ENCODE measurements around the gene KCNJ1. TPM values are rescaled to one million over a fixed set of nuclear protein-coding genes. Genes with fewer than 3 reads are reported as not detected.

The KCNJ1 gene
- total and polyA plus RNA-seq, 2 donors (not counting 1 experiment from before 2014, with no cell fraction given), result not detected

DNA sequence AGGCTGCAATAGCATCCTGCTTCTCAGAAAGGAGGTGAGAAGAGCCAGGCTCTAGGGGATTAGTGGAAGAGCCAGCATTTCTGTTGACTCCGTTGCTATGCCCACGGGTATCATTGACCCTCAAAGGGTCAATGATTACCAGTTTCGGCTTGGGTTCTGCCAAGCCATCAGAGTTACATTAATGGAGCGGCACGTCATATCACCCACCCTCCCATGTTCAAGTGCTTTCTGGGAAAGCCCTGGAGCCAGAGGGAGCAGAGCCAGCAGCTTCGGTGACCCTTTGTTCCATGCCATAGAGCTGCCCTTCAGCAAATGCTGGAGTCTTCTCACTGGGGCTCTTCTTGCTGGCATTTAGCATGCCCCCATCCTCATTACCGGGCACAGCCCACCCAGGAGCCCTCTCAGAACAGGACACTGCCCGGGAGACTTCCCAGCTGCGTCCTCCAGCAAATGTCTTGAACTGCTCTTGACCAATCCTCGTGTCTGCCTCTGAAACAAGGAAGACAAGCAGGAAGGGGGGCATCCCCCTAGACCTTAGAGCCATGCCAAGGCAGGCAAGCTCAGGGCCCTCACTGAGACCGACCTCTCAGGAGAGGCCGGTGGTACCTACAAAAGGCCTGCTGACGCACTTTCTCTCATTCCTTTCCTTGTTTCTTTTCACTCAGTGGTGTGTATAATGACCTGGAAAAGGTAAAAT lies 14.6 kb downstream of the KCNJ1 start:
- Histone ChIP-seq H3K4me2 (ENCODE audit: extremely low read depth, insufficient read depth, low read length) (no peak overlapping the region), H3K36me3 (ENCODE audit: control insufficient read depth, insufficient read depth, low read length) (no peaks in the 10 kb centered on the region), H3K9me3 (ENCODE audit: control insufficient read depth, insufficient read depth, low read depth, low read length) (no peaks in the 10 kb centered on the region), H3K4me3 (replicated peaks in 1 of 4; ENCODE audit: control extremely low read depth in 1 of 4, insufficient read depth in 1 of 4, low read depth in 3 of 4, low read length in 4 of 4) (no peak overlapping the region), H3K27me3 (ENCODE audit: control insufficient read depth, insufficient read depth, low read length) (peaks cover 6% of the 10 kb centered on the region), H3K9ac (ENCODE audit: insufficient read depth, low read length) (no peak overlapping the region), H3K27ac (ENCODE audit: insufficient read depth, low read length) (no peak overlapping the region), H3K79me2 (ENCODE audit: control insufficient read depth, insufficient read depth, low read length) (no peaks in the 10 kb centered on the region), H2AFZ (ENCODE audit: low read length) (no peak overlapping the region), H4K20me1 (ENCODE audit: control insufficient read depth, extremely low read depth, insufficient read depth, low read length) (no peaks in the 10 kb centered on the region), H3K4me1 (ENCODE audit: control insufficient read depth, extremely low read depth, insufficient read depth, low read length) (no peaks in the 10 kb centered on the region)
- no peak for DNase-seq (ENCODE audit: low read depth in 2 of 2)
- TF ChIP-seq, protein P1, sequence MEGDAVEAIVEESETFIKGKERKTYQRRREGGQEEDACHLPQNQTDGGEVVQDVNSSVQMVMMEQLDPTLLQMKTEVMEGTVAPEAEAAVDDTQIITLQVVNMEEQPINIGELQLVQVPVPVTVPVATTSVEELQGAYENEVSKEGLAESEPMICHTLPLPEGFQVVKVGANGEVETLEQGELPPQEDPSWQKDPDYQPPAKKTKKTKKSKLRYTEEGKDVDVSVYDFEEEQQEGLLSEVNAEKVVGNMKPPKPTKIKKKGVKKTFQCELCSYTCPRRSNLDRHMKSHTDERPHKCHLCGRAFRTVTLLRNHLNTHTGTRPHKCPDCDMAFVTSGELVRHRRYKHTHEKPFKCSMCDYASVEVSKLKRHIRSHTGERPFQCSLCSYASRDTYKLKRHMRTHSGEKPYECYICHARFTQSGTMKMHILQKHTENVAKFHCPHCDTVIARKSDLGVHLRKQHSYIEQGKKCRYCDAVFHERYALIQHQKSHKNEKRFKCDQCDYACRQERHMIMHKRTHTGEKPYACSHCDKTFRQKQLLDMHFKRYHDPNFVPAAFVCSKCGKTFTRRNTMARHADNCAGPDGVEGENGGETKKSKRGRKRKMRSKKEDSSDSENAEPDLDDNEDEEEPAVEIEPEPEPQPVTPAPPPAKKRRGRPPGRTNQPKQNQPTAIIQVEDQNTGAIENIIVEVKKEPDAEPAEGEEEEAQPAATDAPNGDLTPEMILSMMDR (conservative IDR thresholded peaks at IDR 0.05 in 1 of 2, IDR thresholded peaks at IDR 0.05 in 1 of 2; ENCODE audit: low read depth in 1 of 2, low read length in 2 of 2), result no peak
- no peak for TF ChIP-seq EZH2 (IDR thresholded peaks at IDR 0.05; ENCODE audit: low read length, missing control alignments)

DNA sequence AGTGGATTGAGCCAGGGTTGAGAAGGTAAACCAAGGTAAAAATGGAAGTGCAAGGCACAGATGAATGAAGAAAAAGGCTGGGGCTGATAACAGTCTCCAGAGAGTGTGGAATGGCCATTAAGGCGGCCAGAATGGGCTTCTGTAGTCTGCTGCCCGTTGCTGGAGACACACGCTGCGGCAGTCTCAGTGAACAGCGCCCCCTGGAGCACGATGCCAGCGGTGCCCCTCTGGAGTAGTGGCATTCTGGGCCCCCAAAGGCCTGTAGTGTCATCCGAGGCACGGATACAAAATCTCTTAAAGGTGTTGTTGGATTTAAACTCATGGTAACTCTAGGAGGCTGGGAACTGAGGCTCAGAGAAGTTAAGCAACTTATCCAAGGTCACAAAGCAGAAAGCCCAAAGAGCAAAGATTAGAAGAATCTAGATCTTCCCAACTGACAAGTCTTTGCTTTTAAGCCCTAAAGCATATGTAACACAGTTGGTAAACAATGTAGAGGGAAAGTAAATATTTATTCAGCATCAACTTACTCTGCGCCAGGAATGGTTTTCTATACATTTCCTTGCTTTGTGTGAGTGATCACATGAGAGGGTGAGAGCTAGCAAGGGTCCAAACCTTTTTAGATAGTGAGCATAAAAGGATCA lies 18.2 kb downstream of the KCNJ1 start:
- DNase-seq (ENCODE audit: low read depth in 2 of 2), result peak in 1 of 2 donors; percentile 25
- TF ChIP-seq, protein P1 (conservative IDR thresholded peaks at IDR 0.05 in 1 of 2, IDR thresholded peaks at IDR 0.05 in 1 of 2; ENCODE audit: low read depth in 1 of 2, low read length in 2 of 2), result peak; percentile 29 to 64
- TF ChIP-seq EZH2 (IDR thresholded peaks at IDR 0.05; ENCODE audit: low read length, missing control alignments), result no peak
- Histone ChIP-seq H3K9ac (ENCODE audit: insufficient read depth, low read length) (no peak overlapping the region), H3K4me3 (replicated peaks in 1 of 4; ENCODE audit: control extremely low read depth in 1 of 4, insufficient read depth in 1 of 4, low read depth in 3 of 4, low read length in 4 of 4) (no peak overlapping the region), H3K9me3 (ENCODE audit: control insufficient read depth, insufficient read depth, low read depth, low read length) (no peaks in the 10 kb centered on the region), H4K20me1 (ENCODE audit: control insufficient read depth, extremely low read depth, insufficient read depth, low read length) (no peaks in the 10 kb centered on the region), H3K36me3 (ENCODE audit: control insufficient read depth, insufficient read depth, low read length) (no peaks in the 10 kb centered on the region), H3K4me2 (ENCODE audit: extremely low read depth, insufficient read depth, low read length) (no peak overlapping the region), H2AFZ (ENCODE audit: low read length) (no peak overlapping the region), H3K79me2 (ENCODE audit: control insufficient read depth, insufficient read depth, low read length) (no peaks in the 10 kb centered on the region), H3K27ac (ENCODE audit: insufficient read depth, low read length) (no peak overlapping the region), H3K4me1 (ENCODE audit: control insufficient read depth, extremely low read depth, insufficient read depth, low read length) (no peaks in the 10 kb centered on the region), H3K27me3 (ENCODE audit: control insufficient read depth, insufficient read depth, low read length) (peaks cover 5% of the 10 kb centered on the region)

DNA sequence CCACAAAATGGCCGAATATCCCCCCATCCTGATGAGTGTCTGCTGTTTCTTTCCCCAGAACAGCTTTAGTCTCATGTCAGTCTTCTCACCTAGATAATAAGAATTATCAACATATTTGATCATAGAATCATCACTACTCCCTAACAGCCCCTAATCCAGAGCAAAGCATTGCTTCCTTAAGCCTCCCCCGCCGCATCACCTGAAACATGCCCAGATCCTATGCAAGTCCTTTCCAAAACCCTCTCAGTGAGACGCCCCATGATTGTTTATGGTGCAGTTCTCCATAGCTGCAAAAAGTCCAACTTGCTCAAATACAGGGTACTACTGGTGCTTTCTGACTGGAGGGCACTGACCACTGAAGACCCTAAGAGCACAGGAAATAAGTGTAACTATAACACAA lies 20.1 kb downstream of the KCNJ1 start:
- H3K4me1 ChIP-seq (ENCODE audit: control insufficient read depth, extremely low read depth, insufficient read depth, low read length), result no peaks in the 10 kb centered on the region
- H3K36me3 ChIP-seq (ENCODE audit: control insufficient read depth, insufficient read depth, low read length), result no peaks in the 10 kb centered on the region
- no peak for TF ChIP-seq EZH2 (IDR thresholded peaks at IDR 0.05; ENCODE audit: low read length, missing control alignments)
- TF ChIP-seq, protein P1 (conservative IDR thresholded peaks at IDR 0.05 in 1 of 2, IDR thresholded peaks at IDR 0.05 in 1 of 2; ENCODE audit: low read depth in 1 of 2, low read length in 2 of 2), result no peak

More for the DNA sequence above, 20.1 kb downstream of the KCNJ1 start:
- Histone ChIP-seq H3K9ac (ENCODE audit: insufficient read depth, low read length) (no peak overlapping the region), H3K27ac (ENCODE audit: insufficient read depth, low read length) (no peak overlapping the region), H2AFZ (ENCODE audit: low read length) (no peak overlapping the region), H4K20me1 (ENCODE audit: control insufficient read depth, extremely low read depth, insufficient read depth, low read length) (no peaks in the 10 kb centered on the region), H3K4me3 (replicated peaks in 1 of 4; ENCODE audit: control extremely low read depth in 1 of 4, insufficient read depth in 1 of 4, low read depth in 3 of 4, low read length in 4 of 4) (no peak overlapping the region), H3K4me2 (ENCODE audit: extremely low read depth, insufficient read depth, low read length) (no peak overlapping the region), H3K79me2 (ENCODE audit: control insufficient read depth, insufficient read depth, low read length) (no peaks in the 10 kb centered on the region), H3K27me3 (ENCODE audit: control insufficient read depth, insufficient read depth, low read length) (peaks cover 5% of the 10 kb centered on the region), H3K9me3 (ENCODE audit: control insufficient read depth, insufficient read depth, low read depth, low read length) (no peaks in the 10 kb centered on the region)
- no peak for DNase-seq (ENCODE audit: low read depth in 2 of 2)
